Measurements from ENCODE around the gene TNFRSF19.

TNFRSF19 gene

DNA sequence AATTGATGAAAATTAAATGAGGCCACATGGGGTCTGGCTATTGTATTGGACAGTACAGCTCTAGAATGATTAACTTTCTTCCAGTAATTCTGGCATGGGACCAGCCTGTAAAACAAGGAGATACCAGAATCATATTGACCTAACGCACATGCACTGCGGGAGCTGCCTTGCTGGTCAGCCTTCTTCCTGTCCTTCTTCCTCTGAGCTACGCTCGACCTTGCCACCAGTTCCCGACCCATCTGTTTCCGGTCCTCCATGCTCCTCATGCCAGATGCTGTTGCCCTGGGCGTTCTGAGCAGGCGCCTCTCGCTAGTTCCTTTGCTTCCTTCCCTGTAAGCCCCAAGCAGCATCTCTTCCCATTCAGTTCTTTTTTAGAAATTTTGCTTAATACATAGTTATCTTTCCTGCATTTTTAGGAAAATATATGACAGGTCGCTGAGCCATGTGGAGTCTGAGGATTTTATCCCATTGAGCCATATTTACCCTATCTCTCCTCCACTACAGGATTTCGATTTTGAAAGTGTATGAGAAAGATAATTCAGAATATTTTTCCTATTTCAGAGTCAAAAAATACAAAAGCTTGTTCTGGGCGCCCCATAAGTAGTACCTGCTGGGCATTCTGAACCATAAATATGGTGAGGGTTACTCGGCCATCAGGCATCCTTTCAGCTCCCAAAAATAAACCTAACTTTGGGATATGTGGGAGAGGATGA is 38.6 kb downstream of the TNFRSF19 start:
- no peak for DNase-seq

DNA sequence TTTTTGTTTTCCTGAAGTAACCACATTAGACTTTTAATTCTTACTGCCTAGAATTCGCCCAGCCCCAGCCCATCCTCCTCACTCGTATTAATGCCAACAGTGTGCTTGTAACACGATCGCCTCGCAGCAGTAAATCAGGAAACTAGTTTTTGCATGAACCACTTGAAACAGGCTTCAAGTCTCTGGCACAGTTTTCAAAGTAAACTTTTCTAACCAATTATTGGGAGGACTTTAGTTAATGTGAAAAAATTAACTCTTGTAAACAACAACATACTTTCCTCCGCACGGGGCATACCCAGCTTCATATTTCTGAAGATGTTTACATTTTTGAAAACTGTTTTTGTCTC is 39.2 kb downstream of the TNFRSF19 start:
- peak; percentile 70 for DNase-seq

GRCh38 chr13:23609874-23610576 is 39.8 kb downstream of the TNFRSF19 start:
- DNase-seq = no peak

DNA sequence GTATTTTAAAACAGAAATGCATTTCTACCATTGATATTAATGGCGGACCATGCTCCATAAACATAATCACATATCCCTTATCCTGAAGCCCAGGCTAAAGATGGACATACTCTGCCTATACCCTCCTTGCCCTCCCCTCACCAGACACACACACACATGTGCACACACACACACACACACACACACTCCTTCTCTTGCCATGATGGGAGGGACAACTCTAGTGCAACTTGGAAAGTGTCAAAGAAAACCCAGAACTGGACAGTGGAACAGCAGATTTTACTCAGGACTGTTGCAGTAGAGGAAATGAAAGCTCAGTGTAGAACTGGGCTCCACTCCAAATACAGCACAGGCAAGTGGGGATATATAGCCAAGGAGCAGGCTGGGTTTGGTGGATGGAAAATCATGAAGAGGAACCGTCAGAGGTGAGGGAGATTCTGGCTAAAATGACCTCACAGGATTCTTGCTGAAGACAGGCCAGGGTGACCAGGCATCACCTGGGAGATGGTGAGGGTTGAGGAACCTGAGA is 40.8 kb downstream of the TNFRSF19 start:
- DNase-seq = no peak

DNA sequence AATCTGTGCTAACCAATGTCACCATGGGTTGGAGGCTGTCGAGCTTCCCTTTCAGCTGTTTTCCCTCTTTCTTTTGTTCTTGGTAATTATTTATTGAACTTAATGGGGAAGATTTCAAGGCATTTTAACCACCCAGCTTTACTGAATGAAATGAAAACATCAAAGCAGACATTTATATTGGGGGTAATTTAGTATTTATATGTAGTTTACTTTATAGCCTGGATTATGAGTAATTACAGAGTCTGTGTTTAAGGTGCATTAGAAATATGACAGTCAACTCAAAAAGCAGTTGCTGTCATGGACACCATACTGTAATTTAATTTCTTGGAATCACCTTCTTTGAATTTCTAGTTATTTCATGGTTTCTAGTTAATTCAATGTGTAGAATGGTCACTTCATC is 42.0 kb downstream of the TNFRSF19 start:
- no peak for DNase-seq

- DNase-seq = no peak
Measured at GRCh38 chr13:23612731-23613130, 42.5 kb downstream of the TNFRSF19 start.

- no peak for DNase-seq
Measured at GRCh38 chr13:23613596-23613995, 43.4 kb downstream of the TNFRSF19 start.

- DNase-seq = no peak
Measured at GRCh38 chr13:23615395-23616081, 45.3 kb downstream of the TNFRSF19 start.

- DNase-seq = no peak
Measured at GRCh38 chr13:23616228-23616627, 46.0 kb downstream of the TNFRSF19 start.

DNA sequence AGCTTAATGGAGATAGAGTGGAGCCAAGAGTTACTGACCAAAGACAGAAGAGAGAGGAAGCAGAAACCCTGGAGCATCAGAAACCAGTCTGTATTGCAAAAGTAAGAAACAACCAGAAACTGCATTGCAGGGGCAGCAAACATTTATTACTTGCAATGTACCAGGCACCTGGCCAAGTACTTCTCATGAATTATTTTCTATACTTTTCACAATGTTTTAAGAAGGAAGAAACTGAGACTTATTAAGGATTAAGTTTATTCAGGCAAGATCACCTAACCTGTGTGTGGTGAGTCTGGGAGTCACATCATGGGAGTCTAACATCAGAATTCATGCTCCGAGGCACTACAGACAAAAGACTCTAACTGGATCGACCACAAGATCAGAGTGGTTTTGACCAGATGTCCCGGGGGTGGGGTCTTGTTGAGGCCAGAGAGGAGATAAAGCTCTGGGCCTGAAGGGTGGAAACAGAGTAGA is 47.4 kb downstream of the TNFRSF19 start:
- DNase-seq = peak; percentile 66

DNA sequence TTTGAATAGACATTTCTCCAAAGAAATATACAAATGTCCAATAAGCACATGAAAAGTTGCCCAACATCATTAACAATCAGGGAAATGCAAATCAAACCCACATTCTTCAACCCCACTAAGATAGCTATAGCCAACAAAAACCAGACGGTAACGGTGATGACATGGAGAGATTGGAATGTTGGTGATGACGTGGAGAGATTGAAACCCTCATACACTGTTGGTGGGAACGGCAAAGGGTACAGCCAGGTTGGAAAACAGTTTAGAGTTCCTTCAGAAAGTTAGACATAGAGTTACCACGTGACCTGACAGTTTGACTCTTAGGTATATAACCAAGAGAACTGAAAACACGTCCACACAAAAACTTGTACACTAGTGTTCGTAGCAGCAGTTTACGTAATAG is 48.1 kb downstream of the TNFRSF19 start:
- peak; percentile 98 for DNase-seq

DNA sequence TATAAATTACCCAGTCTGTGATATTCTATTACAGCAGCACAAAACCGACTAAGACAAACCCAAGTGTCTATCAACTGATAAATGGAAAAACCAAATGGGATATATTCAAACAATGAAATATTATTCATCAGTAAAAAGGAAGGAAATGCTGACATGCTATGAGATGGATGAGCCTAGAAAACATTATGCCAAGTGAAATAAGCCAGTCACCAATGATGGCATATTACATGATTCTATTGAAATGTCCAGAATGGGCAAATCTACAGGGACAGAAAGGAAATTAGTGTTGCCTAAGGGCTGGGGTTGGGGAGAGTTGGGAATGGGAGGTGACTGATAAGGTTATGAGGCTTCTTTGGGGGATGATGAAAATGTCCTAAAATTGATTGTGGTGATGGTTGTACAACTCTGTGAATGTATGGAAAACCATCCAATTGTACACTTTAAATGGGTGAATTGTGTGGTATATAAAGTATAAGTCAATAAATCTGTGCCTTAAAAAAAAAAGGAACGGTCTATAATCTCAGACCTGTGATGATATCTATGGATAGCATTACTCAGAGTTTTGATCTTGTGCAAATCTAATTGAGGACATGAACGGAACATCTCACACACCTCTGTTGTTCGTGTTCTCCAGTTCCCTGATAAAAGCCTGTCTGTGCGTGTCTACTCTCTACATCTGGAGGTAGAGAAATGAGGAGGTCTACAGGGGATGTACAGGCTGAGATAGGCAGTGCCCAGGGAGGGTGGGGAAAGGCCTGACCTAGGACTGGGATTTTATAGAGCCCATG is 49.0 kb downstream of the TNFRSF19 start:
- DNase-seq = no peak

- no peak for DNase-seq
Measured at GRCh38 chr13:23620211-23620610, 50.0 kb downstream of the TNFRSF19 start.

DNA sequence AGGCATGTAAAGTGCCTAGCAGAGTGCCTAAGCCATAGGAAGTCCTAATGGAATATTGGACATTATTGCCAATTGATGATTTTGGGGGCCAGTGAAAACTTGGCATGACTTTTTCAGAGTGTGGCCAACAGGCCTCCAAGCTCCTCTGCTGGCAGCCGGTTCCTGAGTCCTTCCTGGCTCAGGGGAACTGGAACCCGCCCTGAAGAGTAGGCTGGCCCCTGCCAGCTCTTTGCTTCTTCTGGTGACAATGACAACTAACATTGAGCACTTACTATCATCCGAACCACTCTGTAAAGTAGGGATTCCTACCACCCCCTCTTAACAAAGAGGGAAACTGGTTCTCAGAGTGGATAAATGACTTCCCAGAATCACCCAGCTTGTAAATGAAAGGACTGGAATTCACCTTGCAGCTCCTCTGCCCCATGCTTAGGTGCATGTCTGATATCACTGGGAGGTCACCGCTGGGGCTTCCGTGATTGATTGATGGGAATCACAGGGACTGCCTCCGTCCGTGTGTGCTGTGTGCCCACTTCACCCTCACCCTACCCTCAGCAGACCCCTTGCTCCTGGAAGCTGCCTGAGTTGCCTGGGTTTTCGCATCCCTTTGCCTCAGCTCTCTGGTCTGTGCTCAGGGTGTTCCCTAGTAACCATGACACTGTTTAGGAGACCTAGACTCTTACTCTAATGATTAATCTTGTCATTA is 50.6 kb downstream of the TNFRSF19 start:
- no peak for DNase-seq

- peak; percentile 78 for DNase-seq
Measured at GRCh38 chr13:23621316-23621645, 51.1 kb downstream of the TNFRSF19 start.

- no peak for DNase-seq
Measured at GRCh38 chr13:23622985-23623384, 52.8 kb downstream of the TNFRSF19 start.

- DNase-seq = no peak
Measured at GRCh38 chr13:23623394-23623793, 53.2 kb downstream of the TNFRSF19 start.

DNA sequence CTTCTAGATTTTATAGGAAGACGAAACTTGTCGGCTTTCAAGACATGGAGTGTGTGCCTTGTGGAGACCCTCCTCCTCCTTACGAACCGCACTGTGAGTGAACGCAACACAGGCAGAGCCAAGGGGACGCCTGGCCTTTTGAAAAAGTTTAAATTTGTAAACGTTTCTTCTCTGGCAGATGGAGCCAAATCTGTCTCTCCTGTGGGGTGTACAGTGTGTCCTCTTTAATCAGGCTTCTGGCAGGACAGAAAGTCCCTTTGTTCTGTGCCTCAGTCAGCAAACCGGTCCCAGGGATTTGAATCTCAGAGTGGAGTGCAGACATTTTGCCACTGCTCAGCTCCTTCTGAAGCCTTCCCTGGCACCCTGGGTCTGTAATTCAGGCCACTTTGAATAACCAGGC is 56.5 kb downstream of the TNFRSF19 start:
- DNase-seq = no peak

DNA sequence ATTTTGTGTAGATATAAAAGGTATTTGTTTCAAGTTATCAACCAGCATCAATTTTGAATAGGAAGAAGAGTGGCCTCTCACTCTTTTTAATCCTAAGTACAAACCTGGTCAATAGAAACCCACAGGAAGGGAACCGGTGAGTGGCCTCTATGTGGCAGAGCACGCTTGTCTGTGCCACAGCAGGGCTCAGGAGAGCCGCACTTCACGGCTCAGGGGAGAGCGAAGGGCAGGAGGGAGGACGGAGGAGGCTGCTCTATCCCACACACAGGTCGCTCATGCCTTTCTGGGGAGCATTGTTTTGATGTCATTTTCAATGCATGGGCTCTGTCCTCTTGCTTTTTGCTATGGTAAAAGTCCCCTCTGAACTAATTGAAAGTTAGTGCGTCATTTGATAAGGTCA is 57.2 kb downstream of the TNFRSF19 start:
- DNase-seq = no peak

DNA sequence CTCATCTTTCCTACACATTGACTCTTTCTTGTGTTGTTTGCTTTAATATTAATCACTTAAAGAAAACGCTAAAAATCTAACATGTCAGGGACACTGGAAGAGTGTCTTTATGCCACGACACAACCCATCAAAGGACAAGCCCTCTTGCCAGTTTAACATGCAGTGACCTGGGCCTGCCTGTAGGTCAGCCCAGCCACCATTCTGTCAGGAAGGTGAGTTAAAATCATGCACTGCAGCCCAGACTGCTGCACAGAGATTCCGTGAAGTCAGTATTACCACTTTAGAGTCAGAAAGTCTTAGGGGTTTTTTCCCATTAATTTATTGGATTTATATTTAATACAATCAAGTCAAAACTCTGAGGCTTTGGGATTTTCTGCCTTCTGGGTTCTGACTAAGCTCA is 58.0 kb downstream of the TNFRSF19 start:
- no peak for DNase-seq

- DNase-seq = no peak
Measured at GRCh38 chr13:23628765-23629565, 58.8 kb downstream of the TNFRSF19 start.
